ENCODE results near the gene IBTK.

The IBTK gene

GRCh38 chr6:82270881-82271635 lies 23.5 kb upstream of the IBTK start:
- peak; percentile 38; the same call in 2 of the 3 replicates for ATAC-seq
- TF ChIP-seq TCF4 (CRISPR knock-in tag; IDR thresholded peaks at IDR 0.05; ENCODE audit: borderline replicate concordance) (no peak), RARB (CRISPR knock-in tag; IDR thresholded peaks at IDR 0.05) (no peak), BACH2 (CRISPR knock-in tag; IDR thresholded peaks at IDR 0.05; ENCODE audit: borderline replicate concordance) (no peak), POU6F1 (CRISPR knock-in tag; IDR thresholded peaks at IDR 0.05; ENCODE audit: borderline replicate concordance, low read depth) (no peak), CSDC2 (CRISPR knock-in tag; IDR thresholded peaks at IDR 0.05) (no peak), TOX (CRISPR knock-in tag; IDR thresholded peaks at IDR 0.05; ENCODE audit: borderline replicate concordance) (no peak), ARNTL (CRISPR knock-in tag; IDR thresholded peaks at IDR 0.05; ENCODE audit: borderline replicate concordance, low read depth) (no peak), PPARA (CRISPR knock-in tag; IDR thresholded peaks at IDR 0.05; ENCODE audit: borderline replicate concordance) (no peak), ZNF70 (CRISPR knock-in tag; IDR thresholded peaks at IDR 0.05) (no peak), ZC3H10 (CRISPR knock-in tag; IDR thresholded peaks at IDR 0.05) (no peak), ZNF565 (CRISPR knock-in tag; conservative IDR thresholded peaks at IDR 0.05; ENCODE audit: low read depth) (no peak), SNAI2 (CRISPR knock-in tag; IDR thresholded peaks at IDR 0.05) (no peak), ZNF8 (CRISPR knock-in tag; IDR thresholded peaks at IDR 0.05) (no peak), CSRNP3 (CRISPR knock-in tag; IDR thresholded peaks at IDR 0.05) (no peak), ZFP30 (CRISPR knock-in tag; IDR thresholded peaks at IDR 0.05) (no peak), ZFP3 (CRISPR knock-in tag; IDR thresholded peaks at IDR 0.05) (no peak)
- TF ChIP-seq, protein P1, sequence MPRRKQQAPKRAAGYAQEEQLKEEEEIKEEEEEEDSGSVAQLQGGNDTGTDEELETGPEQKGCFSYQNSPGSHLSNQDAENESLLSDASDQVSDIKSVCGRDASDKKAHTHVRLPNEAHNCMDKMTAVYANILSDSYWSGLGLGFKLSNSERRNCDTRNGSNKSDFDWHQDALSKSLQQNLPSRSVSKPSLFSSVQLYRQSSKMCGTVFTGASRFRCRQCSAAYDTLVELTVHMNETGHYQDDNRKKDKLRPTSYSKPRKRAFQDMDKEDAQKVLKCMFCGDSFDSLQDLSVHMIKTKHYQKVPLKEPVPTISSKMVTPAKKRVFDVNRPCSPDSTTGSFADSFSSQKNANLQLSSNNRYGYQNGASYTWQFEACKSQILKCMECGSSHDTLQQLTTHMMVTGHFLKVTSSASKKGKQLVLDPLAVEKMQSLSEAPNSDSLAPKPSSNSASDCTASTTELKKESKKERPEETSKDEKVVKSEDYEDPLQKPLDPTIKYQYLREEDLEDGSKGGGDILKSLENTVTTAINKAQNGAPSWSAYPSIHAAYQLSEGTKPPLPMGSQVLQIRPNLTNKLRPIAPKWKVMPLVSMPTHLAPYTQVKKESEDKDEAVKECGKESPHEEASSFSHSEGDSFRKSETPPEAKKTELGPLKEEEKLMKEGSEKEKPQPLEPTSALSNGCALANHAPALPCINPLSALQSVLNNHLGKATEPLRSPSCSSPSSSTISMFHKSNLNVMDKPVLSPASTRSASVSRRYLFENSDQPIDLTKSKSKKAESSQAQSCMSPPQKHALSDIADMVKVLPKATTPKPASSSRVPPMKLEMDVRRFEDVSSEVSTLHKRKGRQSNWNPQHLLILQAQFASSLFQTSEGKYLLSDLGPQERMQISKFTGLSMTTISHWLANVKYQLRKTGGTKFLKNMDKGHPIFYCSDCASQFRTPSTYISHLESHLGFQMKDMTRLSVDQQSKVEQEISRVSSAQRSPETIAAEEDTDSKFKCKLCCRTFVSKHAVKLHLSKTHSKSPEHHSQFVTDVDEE (CRISPR knock-in tag; IDR thresholded peaks at IDR 0.05): no peak

- peak; percentile 65 for ATAC-seq
- TF ChIP-seq ZFP30 (CRISPR knock-in tag; IDR thresholded peaks at IDR 0.05) (no peak), ISL1 (CRISPR knock-in tag; IDR thresholded peaks at IDR 0.05) (peak; percentile 100), TCF4 (CRISPR knock-in tag; IDR thresholded peaks at IDR 0.05; ENCODE audit: borderline replicate concordance) (peak; percentile 63; the same call in 1 of the 2 replicates), ZC3H10 (CRISPR knock-in tag; IDR thresholded peaks at IDR 0.05) (peak; percentile 97), BACH2 (CRISPR knock-in tag; IDR thresholded peaks at IDR 0.05; ENCODE audit: borderline replicate concordance) (no peak), ESRRG (CRISPR knock-in tag; IDR thresholded peaks at IDR 0.05) (no peak), RARB (CRISPR knock-in tag; IDR thresholded peaks at IDR 0.05) (no peak; the same call in 1 of the 2 replicates), POU6F1 (CRISPR knock-in tag; IDR thresholded peaks at IDR 0.05; ENCODE audit: borderline replicate concordance, low read depth) (peak; percentile 76; the same call in 1 of the 2 replicates), ZNF70 (CRISPR knock-in tag; IDR thresholded peaks at IDR 0.05) (no peak), ARNTL (CRISPR knock-in tag; IDR thresholded peaks at IDR 0.05; ENCODE audit: borderline replicate concordance, low read depth) (0 out of 2 replicates have a peak, but pooled peaks have one; percentile 54), OSR1 (CRISPR knock-in tag; IDR thresholded peaks at IDR 0.05) (no peak), PPARA (CRISPR knock-in tag; IDR thresholded peaks at IDR 0.05; ENCODE audit: borderline replicate concordance) (no peak), ZNF565 (CRISPR knock-in tag; conservative IDR thresholded peaks at IDR 0.05; ENCODE audit: low read depth) (no peak), SNAI2 (CRISPR knock-in tag; IDR thresholded peaks at IDR 0.05) (no peak), CSDC2 (CRISPR knock-in tag; IDR thresholded peaks at IDR 0.05) (no peak), ZFP3 (CRISPR knock-in tag; IDR thresholded peaks at IDR 0.05) (no peak), ZNF8 (CRISPR knock-in tag; IDR thresholded peaks at IDR 0.05) (peak; percentile 27; the same call in 1 of the 2 replicates)
- TF ChIP-seq, protein P2, sequence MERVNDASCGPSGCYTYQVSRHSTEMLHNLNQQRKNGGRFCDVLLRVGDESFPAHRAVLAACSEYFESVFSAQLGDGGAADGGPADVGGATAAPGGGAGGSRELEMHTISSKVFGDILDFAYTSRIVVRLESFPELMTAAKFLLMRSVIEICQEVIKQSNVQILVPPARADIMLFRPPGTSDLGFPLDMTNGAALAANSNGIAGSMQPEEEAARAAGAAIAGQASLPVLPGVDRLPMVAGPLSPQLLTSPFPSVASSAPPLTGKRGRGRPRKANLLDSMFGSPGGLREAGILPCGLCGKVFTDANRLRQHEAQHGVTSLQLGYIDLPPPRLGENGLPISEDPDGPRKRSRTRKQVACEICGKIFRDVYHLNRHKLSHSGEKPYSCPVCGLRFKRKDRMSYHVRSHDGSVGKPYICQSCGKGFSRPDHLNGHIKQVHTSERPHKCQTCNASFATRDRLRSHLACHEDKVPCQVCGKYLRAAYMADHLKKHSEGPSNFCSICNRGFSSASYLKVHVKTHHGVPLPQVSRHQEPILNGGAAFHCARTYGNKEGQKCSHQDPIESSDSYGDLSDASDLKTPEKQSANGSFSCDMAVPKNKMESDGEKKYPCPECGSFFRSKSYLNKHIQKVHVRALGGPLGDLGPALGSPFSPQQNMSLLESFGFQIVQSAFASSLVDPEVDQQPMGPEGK (CRISPR knock-in tag; IDR thresholded peaks at IDR 0.05; ENCODE audit: borderline replicate concordance): peak; percentile 93
- TF ChIP-seq, protein P3, sequence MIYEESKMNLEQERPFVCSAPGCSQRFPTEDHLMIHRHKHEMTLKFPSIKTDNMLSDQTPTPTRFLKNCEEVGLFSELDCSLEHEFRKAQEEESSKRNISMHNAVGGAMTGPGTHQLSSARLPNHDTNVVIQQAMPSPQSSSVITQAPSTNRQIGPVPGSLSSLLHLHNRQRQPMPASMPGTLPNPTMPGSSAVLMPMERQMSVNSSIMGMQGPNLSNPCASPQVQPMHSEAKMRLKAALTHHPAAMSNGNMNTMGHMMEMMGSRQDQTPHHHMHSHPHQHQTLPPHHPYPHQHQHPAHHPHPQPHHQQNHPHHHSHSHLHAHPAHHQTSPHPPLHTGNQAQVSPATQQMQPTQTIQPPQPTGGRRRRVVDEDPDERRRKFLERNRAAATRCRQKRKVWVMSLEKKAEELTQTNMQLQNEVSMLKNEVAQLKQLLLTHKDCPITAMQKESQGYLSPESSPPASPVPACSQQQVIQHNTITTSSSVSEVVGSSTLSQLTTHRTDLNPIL (CRISPR knock-in tag; IDR thresholded peaks at IDR 0.05; ENCODE audit: low read depth): peak; percentile 88; the same call in 1 of the 2 replicates
- TF ChIP-seq, protein P1 (CRISPR knock-in tag; IDR thresholded peaks at IDR 0.05): no peak
Observed at GRCh38 chr6:82268301-82268846, 20.8 kb upstream of the IBTK start.

All from SK-N-SH treated with all-trans-retinoic acid at 6 μM for 48 hours (cell line).